Liver (tissue), 3 donors: ENCODE measurements around the gene ARNT2.

ENCODE experiments used
- ATF3 ChIP-seq: IDR thresholded peaks from 2 replicates; pipeline ENCODE4 v1.6.1; 2016; ENCODE audit warnings: antibody characterized with exemption
- CTCF ChIP-seq: fragments of 150-350 bp; IDR thresholded peaks from 2 replicates; pipeline ENCODE4 v1.5.1; 2017; ENCODE audit warnings: improper control_type of control experiment, low read depth, low read length; ENCODE audit not compliant: missing input control
- EGR1 ChIP-seq, 2 donors: IDR thresholded peaks; 2 replicates each; pipeline ENCODE4 v1.6.1; 2016 to 2018; ENCODE audit warnings: antibody characterized with exemption in 2 of 2, low read depth in 2 of 2
- FOXA2 ChIP-seq: IDR thresholded peaks from 2 replicates; pipeline ENCODE4 v1.6.1; 2016; ENCODE audit warnings: antibody characterized with exemption
- GABPA ChIP-seq, 2 donors: IDR thresholded peaks in 1 of 2; conservative IDR thresholded peaks in 1 of 2; 2 replicates each; pipeline ENCODE4 v1.6.1; 2016; ENCODE audit warnings: antibody characterized with exemption in 2 of 2, mild to moderate bottlenecking in 1 of 2, moderate library complexity in 1 of 2
- JUND ChIP-seq, 2 donors: IDR thresholded peaks; 2 replicates each; pipeline ENCODE4 v1.6.1; 2016; ENCODE audit warnings: antibody characterized with exemption in 2 of 2
- MAX ChIP-seq: IDR thresholded peaks from 2 replicates; pipeline ENCODE4 v1.6.1; 2016; ENCODE audit warnings: antibody characterized with exemption
- RAD21 ChIP-seq, 2 donors: IDR thresholded peaks; 2 replicates each; pipeline ENCODE4 v1.6.1; 2016; ENCODE audit warnings: antibody characterized with exemption in 2 of 2, mild to moderate bottlenecking in 2 of 2
- REST ChIP-seq: IDR thresholded peaks from 2 replicates; pipeline ENCODE4 v1.6.1; 2016; ENCODE audit warnings: antibody characterized with exemption, mild to moderate bottlenecking
- SP1 ChIP-seq: IDR thresholded peaks from 2 replicates; pipeline ENCODE4 v1.6.1; 2018; ENCODE audit warnings: antibody characterized with exemption, mild to moderate bottlenecking
- TAF1 ChIP-seq: conservative IDR thresholded peaks from 2 replicates; pipeline ENCODE4 v1.6.1; 2016; ENCODE audit warnings: antibody characterized with exemption, mild to moderate bottlenecking
- YY1 ChIP-seq: IDR thresholded peaks from 2 replicates; pipeline ENCODE4 v1.6.1; 2016; ENCODE audit warnings: antibody characterized with exemption, mild to moderate bottlenecking
- ZBTB33 ChIP-seq: IDR thresholded peaks from 2 replicates; pipeline ENCODE4 v1.6.1; 2016; ENCODE audit warnings: antibody characterized with exemption
- donor health status: healthy.
- donor health status: healthy.

- TF ChIP-seq CTCF (no peak), SP1 (no peak), MAX (no peak), GABPA (IDR thresholded peaks at IDR 0.05 in 1 of 2, conservative IDR thresholded peaks at IDR 0.05 in 1 of 2) (no peak), TAF1 (no peak), JUND (IDR thresholded peaks at IDR 0.05) (no peak), RAD21 (IDR thresholded peaks at IDR 0.05) (no peak), ATF3 (no peak), YY1 (no peak), ZBTB33 (no peak), FOXA2 (no peak), REST (no peak), EGR1 (IDR thresholded peaks at IDR 0.05; ENCODE audit: low read depth in 2 of 2) (no peak)
These were observed 164.1 kb downstream of the ARNT2 start for GRCh38 chr15:80568298-80568697.
